Thyroid gland (tissue), 4 donors: ENCODE measurements around the gene TOM1L1. TPM values are rescaled to one million over a fixed set of nuclear protein-coding genes. Genes with fewer than 3 reads are reported as not detected.

Experiments used
- DNase-seq, 2 donors: peaks; one replicate each; pipeline ENCODE4 v3.0.0-alpha.2; 2019
- H3K27ac ChIP-seq, 3 donors: fragments of 200-600 bp; sonication (generic); 1 replicate in 2 of 3; 2 replicates in 1 of 3; pipeline ENCODE4 v1.5.1; 2016 to 2019; ENCODE audit warnings: mild to moderate bottlenecking in 1 of 3, moderate library complexity in 1 of 3
- H3K27me3 ChIP-seq: fragments of 200-600 bp; sonication (generic); one replicate; pipeline ENCODE4 v1.5.1; 2019
- H3K36me3 ChIP-seq, 2 donors: fragments of 200-600 bp; sonication (generic); one replicate each; pipeline ENCODE4 v1.5.1; 2016 to 2019
- H3K4me1 ChIP-seq, 2 donors: fragments of 200-600 bp; sonication (generic); one replicate each; pipeline ENCODE4 v1.5.1; 2017 to 2019
- H3K4me3 ChIP-seq, 3 donors: fragments of 200-600 bp; sonication (generic); replicated peaks in 1 of 3; 1 replicate in 2 of 3; 2 replicates in 1 of 3; pipeline ENCODE4 v1.5.1; 2016; ENCODE audit warnings: mild to moderate bottlenecking in 1 of 3
- H3K9me3 ChIP-seq: fragments of 200-600 bp; sonication (generic); one replicate; pipeline ENCODE4 v1.5.1; 2017
- CTCF ChIP-seq, 6 experiments: fragments of 200-600 bp in 3 of 6; fragments of 450-650 bp in 3 of 6; sonication (generic) in 3 of 6; IDR thresholded peaks; one replicate each; pipeline ENCODE4 v1.5.1; 2016 to 2019; ENCODE audit warnings: antibody characterized with exemption in 6 of 6, mild to moderate bottlenecking in 2 of 6, inconsistent platforms in 1 of 6, moderate library complexity in 1 of 6
- POLR2A ChIP-seq, 2 donors: fragments of 450-650 bp; IDR thresholded peaks; one replicate each; pipeline ENCODE4 v1.6.1; 2017; ENCODE audit warnings: antibody characterized with exemption in 2 of 2, mild to moderate bottlenecking in 2 of 2, moderate library complexity in 1 of 2
- WGBS, 2 donors: methylation state at CpG; one replicate each; pipeline ENCODE4 v1.1.5; 2017; 5-methylcytosine and 5-hydroxymethylcytosine counted together
- intact Hi-C: fragments of 100-400 bp; cut with DNase I; formaldehyde crosslinking; loops from one replicate; pipeline ENCODE4 v1.15.1; 2023
- total RNA-seq, 4 donors: library from RNA; depleted of rRNA; stranded (reverse); fragments of >200 nt; gene quantifications; one replicate each; pipeline ENCODE4 v1.2.3, GENCODE V29; 2016

TOM1L1 gene
- total RNA-seq, 4 donors from 2014 or later = 89.6 to 116 (median 109) TPM

GRCh38 chr17:54990118-54990517 is 89.5 kb downstream of the TOM1L1 start:
- H3K27ac ChIP-seq = no peak overlapping the region
- DNase-seq = no peak
- intact Hi-C loops = loop anchor here (5.0 kb wide), 1 partner anchor 357 kb away; no protein-coding TSS in a partner anchor
- no peaks in the 10 kb centered on the region for H3K4me1 ChIP-seq
- no peaks in the 10 kb centered on the region for H3K36me3 ChIP-seq
- TF ChIP-seq POLR2A (IDR thresholded peaks at IDR 0.05) = no peak
- TF ChIP-seq CTCF (IDR thresholded peaks at IDR 0.05) = no peak
- WGBS, 2 donors = 96 to 99% methylated on average over 4 of the region's 4 CpGs
- no peaks in the 10 kb centered on the region for H3K9me3 ChIP-seq
- H3K27me3 ChIP-seq = no peaks in the 10 kb centered on the region
- H3K4me3 ChIP-seq = no peak overlapping the region

GRCh38 chr17:54991567-54991966 is 90.9 kb downstream of the TOM1L1 start:
- no peaks in the 10 kb centered on the region for H3K27me3 ChIP-seq
- H3K27ac ChIP-seq = no peak overlapping the region
- DNase-seq = no peak
- H3K36me3 ChIP-seq = no peaks in the 10 kb centered on the region
- intact Hi-C loops = loop anchor here (5.0 kb wide), 1 partner anchor 356 kb away; no protein-coding TSS in a partner anchor
- no peak overlapping the region for H3K4me3 ChIP-seq
- no peaks in the 10 kb centered on the region for H3K4me1 ChIP-seq
- 96% methylated on average over 1 of the region's 1 CpG for WGBS, 2 donors
- H3K9me3 ChIP-seq = no peaks in the 10 kb centered on the region
- TF ChIP-seq POLR2A (IDR thresholded peaks at IDR 0.05) = no peak
- TF ChIP-seq CTCF (IDR thresholded peaks at IDR 0.05) = no peak

- Histone ChIP-seq H3K4me3 (no peak overlapping the region), H3K27me3 (no peaks in the 10 kb centered on the region), H3K9me3 (no peaks in the 10 kb centered on the region), H3K27ac (no peak overlapping the region), H3K36me3 (no peaks in the 10 kb centered on the region), H3K4me1 (no peaks in the 10 kb centered on the region)
- 85 to 86% methylated on average over 8 of the region's 8 CpGs for WGBS, 2 donors
- intact Hi-C loops = loop anchor here (5.0 kb wide), 1 partner anchor 354 kb away; no protein-coding TSS in a partner anchor
- DNase-seq = no peak
- no peak for TF ChIP-seq POLR2A (IDR thresholded peaks at IDR 0.05)
- peak in 5 of 6 experiments; percentile 32 to 73 (median 63) for TF ChIP-seq CTCF (IDR thresholded peaks at IDR 0.05)
These were observed 92.4 kb downstream of the TOM1L1 start for GRCh38 chr17:54992797-54993639.

GRCh38 chr17:54996441-54996840 is 95.8 kb downstream of the TOM1L1 start:
- no peak for DNase-seq
- H3K27ac ChIP-seq = no peak overlapping the region
- H3K9me3 ChIP-seq = no peaks in the 10 kb centered on the region
- no peaks in the 10 kb centered on the region for H3K27me3 ChIP-seq
- H3K4me1 ChIP-seq = no peaks in the 10 kb centered on the region
- no peak overlapping the region for H3K4me3 ChIP-seq
- intact Hi-C loops = no loop called here
- 89 to 93% methylated on average over 1 of the region's 1 CpG for WGBS, 2 donors
- TF ChIP-seq POLR2A (IDR thresholded peaks at IDR 0.05) (no peak), CTCF (IDR thresholded peaks at IDR 0.05) (no peak)
- no peaks in the 10 kb centered on the region for H3K36me3 ChIP-seq

GRCh38 chr17:55002458-55002857 is 101.8 kb downstream of the TOM1L1 start:
- intact Hi-C loops = no loop called here
- Histone ChIP-seq H3K27ac (no peak overlapping the region), H3K9me3 (no peaks in the 10 kb centered on the region), H3K4me1 (no peaks in the 10 kb centered on the region), H3K4me3 (no peak overlapping the region), H3K27me3 (no peaks in the 10 kb centered on the region), H3K36me3 (no peaks in the 10 kb centered on the region)
- TF ChIP-seq POLR2A (IDR thresholded peaks at IDR 0.05) = no peak
- no peak for TF ChIP-seq CTCF (IDR thresholded peaks at IDR 0.05)
- DNase-seq = no peak
